ENCODE results near the gene ZSWIM4. TPM values are rescaled to one million over a fixed set of nuclear protein-coding genes. Genes with fewer than 3 reads are reported as not detected.
A peak's percentile ranks its signal among the peaks of the same experiment; 100 is the strongest.

ZSWIM4 gene
- polyA plus RNA-seq, 2 of the 4 experiments (the other 2 are of a cell fraction) = 1.6 to 3.4 TPM

- Histone ChIP-seq H3K4me3 (peak overlapping the region; percentile 69), H3K4me1 (peaks cover 16% of the 10 kb centered on the region; the same call in 2 of the 3 replicates), H3K9me3 (no peaks in the 10 kb centered on the region), H3K4me2 (peak overlapping the region; percentile 80), H3K27ac (peak overlapping the region; percentile 87 to 99)
- FAIRE-seq (no peak), ATAC-seq (peak in 1 of 2 experiments; percentile 14; a peak in 2 of 6 replicates), DNase-seq (ENCODE audit: low read depth in 1 of 2, low spot score in 1 of 2) (no peak)
- CTCF ChIA-PET = interaction anchor here (0.7 to 3.5 kb wide), 8 partner anchors 8 to 264 kb away, joined by 3 to 22 read pairs (median 5); partner anchors contain the start of genes ASF1B and MISP3
- POLR2A ChIA-PET = no interaction called here
- TF ChIP-seq SMC3 (IDR thresholded peaks at IDR 0.05) (no peak), ZNF302 (CRISPR knock-in tag; IDR thresholded peaks at IDR 0.05) (no peak), RAD21 (conservative IDR thresholded peaks at IDR 0.05 in 1 of 2, IDR thresholded peaks at IDR 0.05 in 1 of 2) (no peak), REST (IDR thresholded peaks at IDR 0.05) (no peak), HDAC2 (IDR thresholded peaks at IDR 0.05) (no peak)
- 18% methylated on average over 5 of the region's 5 CpGs for WGBS (ENCODE audit: missing lambda C conversion rate)
Measured at GRCh38 chr19:13872339-13872694, 77.1 kb downstream of the ZSWIM4 start.

- WGBS (ENCODE audit: missing lambda C conversion rate) = 0% methylated on average over 4 of the region's 45 CpGs
- ATAC-seq = peak; percentile 87 to 90
- Histone ChIP-seq H3K27ac (peak overlapping the region; percentile 87 to 99), H3K9me3 (no peaks in the 10 kb centered on the region), H3K4me2 (peak overlapping the region; percentile 80), H3K4me3 (peak overlapping the region; percentile 69), H3K4me1 (peaks cover 16% of the 10 kb centered on the region; the same call in 2 of the 3 replicates)
- FAIRE-seq = no peak
- POLR2A ChIA-PET = interaction anchor here (0.6 kb wide), 1 partner anchor 455 kb away, joined by 3 read pairs; no protein-coding TSS in a partner anchor
- DNase-seq (ENCODE audit: low read depth in 1 of 2, low spot score in 1 of 2) = peak; percentile 47 to 71
- peak; percentile 24 to 42; a peak in 4 of 5 replicates for TF ChIP-seq RAD21 (conservative IDR thresholded peaks at IDR 0.05 in 1 of 2, IDR thresholded peaks at IDR 0.05 in 1 of 2)
- no peak for TF ChIP-seq PHF8 (IDR thresholded peaks at IDR 0.05; ENCODE audit: borderline replicate concordance, low read depth)
- TF ChIP-seq CBX8 (IDR thresholded peaks at IDR 0.05) = no peak
- no peak for TF ChIP-seq MAZ (IDR thresholded peaks at IDR 0.05; ENCODE audit: borderline replicate concordance, low read depth, low read length)
- TF ChIP-seq FOSL2 (IDR thresholded peaks at IDR 0.05) = no peak
- TF ChIP-seq FOSL2 (CRISPR knock-in tag; IDR thresholded peaks at IDR 0.05) = no peak
- TF ChIP-seq RARB (CRISPR knock-in tag; IDR thresholded peaks at IDR 0.05) = no peak
- TF ChIP-seq ZSCAN20 (CRISPR knock-in tag; IDR thresholded peaks at IDR 0.05) = no peak
- no peak for TF ChIP-seq RCOR1 (IDR thresholded peaks at IDR 0.05; ENCODE audit: low read depth, low read length)
- no peak for TF ChIP-seq CHD4 (IDR thresholded peaks at IDR 0.05; ENCODE audit: borderline replicate concordance)
- TF ChIP-seq TFCP2L1 (CRISPR knock-in tag; IDR thresholded peaks at IDR 0.05) = no peak
- peak; percentile 37; the same call in 2 of the 3 replicates for TF ChIP-seq CTCF (IDR thresholded peaks at IDR 0.05)
- TF ChIP-seq SMC3 (IDR thresholded peaks at IDR 0.05) = peak; percentile 8; the same call in 1 of the 3 replicates
- no peak for TF ChIP-seq SREBF2 (IDR thresholded peaks at IDR 0.05)
- CTCF ChIA-PET = interaction anchor here (0.6 to 3.5 kb wide), 8 partner anchors 10 to 475 kb away, joined by 3 to 22 read pairs (median 3); partner anchors contain the start of genes ASF1B and MISP3
Measured at GRCh38 chr19:13872695-13873389, 77.6 kb downstream of the ZSWIM4 start.

Measured in A549 (cell line).